WTC11 (cell line): ENCODE measurements around the gene SCAI. TPM values are rescaled to one million over a fixed set of nuclear protein-coding genes. Genes with fewer than 3 reads are reported as not detected.
"Not testable (repeated sequence)": the region's sequence is repeated elsewhere in the genome, so short reads cannot be mapped to it uniquely, and the experiment has no call there.

ENCODE experiments used
- ATAC-seq: fragments of 200-7000 bp; cut with Tn5 transposase; 2 replicates; pipeline ENCODE4 v1.10.0; 2021; ENCODE audit warnings: mild to moderate bottlenecking, moderate library complexity
- CTCF ChIA-PET: fragments of 300-600 bp; sonication (Branson Sonifier 250); formaldehyde crosslinking; loops from one replicate; lab custom pipeline; 2021; ENCODE audit warnings: antibody characterized with exemption; lab: Charles Lee
- POLR2A ChIA-PET: fragments of 350-600 bp; sonication (Branson Sonifier 250); formaldehyde crosslinking; loops from one replicate; lab custom pipeline; 2021; ENCODE audit warnings: antibody characterized with exemption; lab: Charles Lee
- DNase-seq: peaks from one replicate; pipeline ENCODE4 v3.0.0; 2021; ENCODE audit warnings: low spot score
- H3K27ac Mint-ChIP-seq: 2 replicates; pipeline ENCODE4 v1.8.0; 2021; ENCODE audit warnings: mixed read lengths
- H3K27me3 Mint-ChIP-seq: 2 replicates; pipeline ENCODE4 v1.8.0; 2021; ENCODE audit warnings: low read depth, mild to moderate bottlenecking, moderate library complexity, mixed read lengths
- H3K36me3 Mint-ChIP-seq: 2 replicates; pipeline ENCODE4 v1.8.0; 2021; ENCODE audit warnings: mixed read lengths
- H3K4me1 Mint-ChIP-seq: 2 replicates; pipeline ENCODE4 v1.8.0; 2022; ENCODE audit warnings: mixed read lengths
- H3K4me3 Mint-ChIP-seq: 2 replicates; pipeline ENCODE4 v1.8.0; 2021; ENCODE audit warnings: mild to moderate bottlenecking, moderate library complexity, mixed read lengths
- H3K9me3 Mint-ChIP-seq: 2 replicates; pipeline ENCODE4 v1.8.0; 2021; ENCODE audit warnings: mixed read lengths
- ARID4B ChIP-seq: sonication (generic); formaldehyde crosslinking; IDR thresholded peaks from 2 replicates; pipeline ENCODE4 v1.8.0; 2023; ENCODE audit warnings: missing genetic modification reagents, mild to moderate bottlenecking, borderline replicate concordance
- ATF2 ChIP-seq: sonication (generic); formaldehyde crosslinking; IDR thresholded peaks from 2 replicates; pipeline ENCODE4 v1.8.1; 2022; ENCODE audit warnings: low read depth, missing genetic modification reagents, borderline replicate concordance
- IRF2 ChIP-seq: sonication (generic); formaldehyde crosslinking; IDR thresholded peaks from 2 replicates; pipeline ENCODE4 v1.8.0; 2022; ENCODE audit warnings: low read depth, missing genetic modification reagents, borderline replicate concordance
- MLX ChIP-seq: sonication (generic); formaldehyde crosslinking; IDR thresholded peaks from 2 replicates; pipeline ENCODE4 v1.8.1; 2023; ENCODE audit warnings: mild to moderate bottlenecking, missing genetic modification reagents, moderate library complexity
- MYBL2 ChIP-seq: sonication (generic); formaldehyde crosslinking; IDR thresholded peaks from 2 replicates; pipeline ENCODE4 v1.8.1; 2023; ENCODE audit warnings: mild to moderate bottlenecking, moderate library complexity, missing genetic modification reagents
- NFE2L1 ChIP-seq: sonication (generic); formaldehyde crosslinking; IDR thresholded peaks from 2 replicates; pipeline ENCODE4 v1.8.1; 2023; ENCODE audit warnings: missing genetic modification reagents
- NFYB ChIP-seq: sonication (generic); formaldehyde crosslinking; conservative IDR thresholded peaks from 2 replicates; pipeline ENCODE4 v1.8.0; 2022; ENCODE audit warnings: low read depth, missing genetic modification reagents
- RELA ChIP-seq: sonication (generic); formaldehyde crosslinking; IDR thresholded peaks from 2 replicates; pipeline ENCODE4 v1.8.1; 2022; ENCODE audit warnings: missing genetic modification reagents, mild to moderate bottlenecking, borderline replicate concordance
- USF2 ChIP-seq: sonication (generic); formaldehyde crosslinking; IDR thresholded peaks from 2 replicates; pipeline ENCODE4 v1.8.1; 2023; ENCODE audit warnings: mild to moderate bottlenecking, missing genetic modification reagents, moderate library complexity
- ZBTB21 ChIP-seq: sonication (generic); formaldehyde crosslinking; IDR thresholded peaks from 2 replicates; pipeline ENCODE4 v1.8.1; 2023; ENCODE audit warnings: mild to moderate bottlenecking, missing genetic modification reagents, borderline replicate concordance
- ZNF317 ChIP-seq: sonication (generic); formaldehyde crosslinking; IDR thresholded peaks from 2 replicates; pipeline ENCODE4 v1.8.1; 2023; ENCODE audit warnings: low read depth, mild to moderate bottlenecking, moderate library complexity, missing genetic modification reagents, borderline replicate concordance
- ZNF416 ChIP-seq: fragments of 250-450 bp; sonication (Bioruptor Pico); IDR thresholded peaks from 2 replicates; pipeline ENCODE4 v1.9.0; 2021; ENCODE audit warnings: mild to moderate bottlenecking, inconsistent platforms
- ZNF423 ChIP-seq: fragments of 250-450 bp; sonication (Bioruptor Pico); IDR thresholded peaks from 2 replicates; pipeline ENCODE4 v2.1.2; 2022; ENCODE audit warnings: mild to moderate bottlenecking, moderate library complexity
- total RNA-seq: library from RNA; stranded (reverse); gene quantifications from 3 replicates; pipeline ENCODE4 v1.2.3, GENCODE V29; 2021

The SCAI gene
- total RNA-seq, 1 experiment from 2014 or later = 20.4 TPM

- TF ChIP-seq ARID4B (CRISPR knock-in tag) (no peak), ZNF423 (CRISPR knock-in tag) (no peak), NFYB (no peak), ZNF317 (CRISPR knock-in tag) (no peak)
These were observed 54.6 kb downstream of the SCAI start (continued) for GRCh38 chr9:125088752-125089151.

GRCh38 chr9:125085703-125086477 is 57.4 kb downstream of the SCAI start:
- Mint-ChIP-seq H3K36me3 (peaks cover 35% of the 10 kb centered on the region), H3K27me3 (no peaks in the 10 kb centered on the region; the same call in 1 of the 2 replicates), H3K4me1 (no peaks in the 10 kb centered on the region), H3K4me3 (no peak overlapping the region), H3K9me3 (peaks cover 31% of the 10 kb centered on the region), H3K27ac (no peak overlapping the region; the same call in 1 of the 2 replicates)
- CTCF ChIA-PET = no interaction called here
- no peak for DNase-seq
- ATAC-seq = no peak
- TF ChIP-seq ATF2 (no peak), ARID4B (CRISPR knock-in tag) (no peak), USF2 (CRISPR knock-in tag) (no peak), RELA (CRISPR knock-in tag) (no peak), IRF2 (CRISPR knock-in tag) (no peak), ZBTB21 (CRISPR knock-in tag) (no peak), MYBL2 (CRISPR knock-in tag) (no peak), MLX (CRISPR knock-in tag) (no peak), NFE2L1 (CRISPR knock-in tag) (no peak), ZNF416 (no peak)
- POLR2A ChIA-PET = no interaction called here

GRCh38 chr9:125082197-125082596 is 61.1 kb downstream of the SCAI start:
- POLR2A ChIA-PET, DNase-seq, CTCF ChIA-PET, H3K4me1 Mint-ChIP-seq, ATAC-seq, H3K27ac Mint-ChIP-seq, H3K4me3 Mint-ChIP-seq, H3K27me3 Mint-ChIP-seq: not testable (repeated sequence)
- peaks cover 40% of the 10 kb centered on the region for H3K9me3 Mint-ChIP-seq
- H3K36me3 Mint-ChIP-seq = peaks cover 39% of the 10 kb centered on the region

- Mint-ChIP-seq H3K36me3 (peaks cover 39% of the 10 kb centered on the region), H3K9me3 (peaks cover 40% of the 10 kb centered on the region)
- POLR2A ChIA-PET, H3K4me3 Mint-ChIP-seq, CTCF ChIA-PET, H3K4me1 Mint-ChIP-seq, ATAC-seq, H3K27me3 Mint-ChIP-seq, DNase-seq, H3K27ac Mint-ChIP-seq: not testable (repeated sequence)
These were observed 62.5 kb downstream of the SCAI start for GRCh38 chr9:125080797-125081196.
